Fibroblast of the aortic adventitia (primary cell): Measurements from ENCODE around the gene ATP13A3. TPM values are rescaled to one million over a fixed set of nuclear protein-coding genes. Genes with fewer than 3 reads are reported as not detected.
"Not testable (repeated sequence)": the region's sequence is repeated elsewhere in the genome, so short reads cannot be mapped to it uniquely, and the experiment has no call there.

ENCODE experiments used
- DNase-seq: peaks from one replicate; pipeline ENCODE4 v3.0.0-alpha.2; 2010; ENCODE audit warnings: low read depth
- H3K4me3 ChIP-seq: 2 replicates; pipeline ENCODE4 v1.5.1; 2011; ENCODE audit warnings: low read depth, mild to moderate bottlenecking, control low read depth, low read length, moderate library complexity
- CTCF ChIP-seq: IDR thresholded peaks from 2 replicates; pipeline ENCODE4 v1.5.1; 2011; ENCODE audit warnings: mild to moderate bottlenecking, low read length, control low read depth, inconsistent platforms; ENCODE audit not compliant: insufficient read depth
- total RNA-seq: library from RNA; depleted of rRNA; stranded (reverse); fragments of >200 nt; gene quantifications from 2 replicates; pipeline ENCODE4 v1.2.3, GENCODE V29; 2012; ENCODE audit warnings: low replicate concordance

The ATP13A3 gene
- total RNA-seq, 1 donor: 494 TPM

- H3K4me3 ChIP-seq: peak overlapping the region; percentile 97
- TF ChIP-seq CTCF: no peak
- DNase-seq: no peak
These were observed 3.0 kb downstream of the ATP13A3 start for GRCh38 chr3:194483850-194484249.

- not testable (repeated sequence) for H3K4me3 ChIP-seq, DNase-seq
These were observed 4.0 kb downstream of the ATP13A3 start for GRCh38 chr3:194482830-194483229.

GRCh38 chr3:194482196-194482593, 4.6 kb downstream of the ATP13A3 start:
- DNase-seq: peak; percentile 45
- no peak overlapping the region for H3K4me3 ChIP-seq
- no peak for TF ChIP-seq CTCF

- H3K4me3 ChIP-seq: peak overlapping the region; percentile 6
- TF ChIP-seq CTCF: no peak
- DNase-seq: no peak
These were observed 5.1 kb downstream of the ATP13A3 start for GRCh38 chr3:194481525-194482195.

GRCh38 chr3:194481103-194481502, 5.7 kb downstream of the ATP13A3 start:
- H3K4me3 ChIP-seq: peak overlapping the region; percentile 31
- peak; percentile 80 for DNase-seq
- TF ChIP-seq CTCF: no peak

GRCh38 chr3:194476784-194477183, 10.0 kb downstream of the ATP13A3 start:
- no peak for TF ChIP-seq CTCF
- no peak for DNase-seq
- H3K4me3 ChIP-seq: no peak overlapping the region

- DNase-seq: peak; percentile 38
- H3K4me3 ChIP-seq: peak overlapping the region; percentile 0
These were observed 10.8 kb downstream of the ATP13A3 start for GRCh38 chr3:194475978-194476377.

More at GRCh38 chr3:194475978-194476377, 10.8 kb downstream of the ATP13A3 start:
- no peak for TF ChIP-seq CTCF
